Endometrium (tissue), 2 donors: ENCODE results near the gene TTC33.
"Not testable (repeated sequence)": the region's sequence is repeated elsewhere in the genome, so short reads cannot be mapped to it uniquely, and the experiment has no call there.

Experiments used
- FAIRE-seq: peaks from 2 replicates; lab custom pipeline; 2012; peaks lifted over from hg19 to GRCh38; lab: Jason Lieb, UNC
- donor health status: control.
- donor health status: control.

TTC33 gene

DNA sequence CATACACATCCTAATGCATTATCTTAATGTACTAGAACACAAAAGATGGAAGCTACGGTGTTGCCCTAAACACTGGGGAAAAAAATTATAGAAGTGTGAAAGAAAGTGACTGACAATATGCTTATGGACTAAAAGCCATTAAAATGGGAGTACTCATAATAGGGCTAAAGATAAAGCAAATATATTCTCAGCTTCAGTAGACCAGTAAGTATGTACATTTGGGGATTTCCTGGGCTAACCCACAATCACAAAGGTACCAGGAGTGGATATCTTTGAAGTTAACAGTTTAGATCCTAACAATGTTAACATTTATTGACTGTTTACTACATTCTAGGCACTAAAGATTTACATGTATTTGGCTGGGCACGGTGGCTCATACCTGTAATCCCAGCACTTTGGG lies 39.2 kb downstream of the TTC33 start:
- FAIRE-seq = no peak

DNA sequence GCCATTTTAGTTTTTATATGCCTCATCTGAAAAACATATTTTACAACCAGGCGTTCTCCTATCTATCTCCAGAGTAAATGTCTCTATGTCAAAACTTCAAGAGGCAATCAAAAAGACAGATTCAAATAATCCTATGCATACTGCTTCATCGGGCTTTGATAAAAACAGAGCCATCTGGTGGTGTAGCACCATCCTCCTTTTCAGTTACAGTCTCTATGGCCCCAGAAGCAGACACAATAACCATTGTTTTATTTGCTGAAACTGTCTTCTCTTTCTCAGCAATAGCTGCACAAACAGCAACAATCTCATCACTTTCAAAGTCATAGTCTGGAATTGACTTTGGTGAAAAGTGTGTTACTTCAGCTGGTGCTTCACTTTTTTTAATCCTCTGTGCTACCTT lies 39.8 kb downstream of the TTC33 start:
- FAIRE-seq = no peak

DNA sequence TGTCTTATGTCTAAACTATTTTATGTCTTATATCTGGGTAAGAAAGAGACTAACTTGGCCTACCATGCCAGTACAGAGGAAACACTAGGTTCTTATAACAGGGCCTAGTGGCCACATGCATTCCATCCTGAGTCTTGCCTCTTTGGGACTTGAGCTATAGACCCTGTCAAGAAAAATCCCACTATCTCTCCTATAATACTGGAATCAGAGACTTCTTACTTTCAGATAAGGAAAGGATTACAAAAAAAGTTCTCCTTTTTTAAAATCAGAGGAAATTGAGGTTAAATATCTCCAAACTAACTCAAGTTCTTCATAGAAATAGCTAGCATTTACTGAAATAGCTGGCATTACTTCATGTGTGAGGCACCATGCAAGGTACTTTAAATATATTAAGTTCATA lies 41.8 kb downstream of the TTC33 start:
- FAIRE-seq = no peak

DNA sequence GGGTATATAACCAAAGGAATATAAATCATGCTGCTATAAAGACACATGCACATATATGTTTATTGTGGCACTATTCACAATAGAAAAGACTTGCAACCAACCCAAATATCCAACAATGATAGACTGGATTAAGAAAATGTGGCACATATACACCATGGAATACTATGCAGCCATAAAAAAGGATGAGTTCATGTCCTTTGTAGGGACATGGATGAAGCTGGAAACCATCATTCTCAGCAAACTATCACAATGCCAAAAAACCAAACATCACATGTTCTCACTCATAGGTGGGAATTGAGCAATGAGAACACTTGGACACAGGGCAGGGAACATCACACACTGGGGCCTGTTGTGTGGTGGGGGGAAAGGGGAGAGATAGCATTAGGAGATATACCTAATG lies 45.2 kb downstream of the TTC33 start:
- not testable (repeated sequence) for FAIRE-seq

DNA sequence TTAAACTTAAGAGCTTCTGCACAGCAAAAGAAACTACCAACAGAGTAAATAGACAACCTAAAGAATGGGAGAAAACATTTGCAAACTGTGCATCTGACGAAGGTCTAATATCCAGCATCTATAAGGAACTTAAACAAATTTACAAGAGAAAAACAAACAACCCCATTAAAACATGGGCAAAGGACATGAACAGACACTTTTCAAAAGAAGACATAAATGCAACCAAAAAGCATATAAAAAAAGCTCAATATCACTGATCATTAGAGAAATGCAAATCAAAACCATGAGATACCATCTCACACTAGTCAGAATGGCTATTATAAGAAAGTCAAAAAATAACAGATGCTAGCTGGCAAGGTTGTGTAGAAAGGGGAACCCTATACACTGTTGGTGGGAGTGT lies 50.3 kb downstream of the TTC33 start:
- FAIRE-seq = not testable (repeated sequence)

DNA sequence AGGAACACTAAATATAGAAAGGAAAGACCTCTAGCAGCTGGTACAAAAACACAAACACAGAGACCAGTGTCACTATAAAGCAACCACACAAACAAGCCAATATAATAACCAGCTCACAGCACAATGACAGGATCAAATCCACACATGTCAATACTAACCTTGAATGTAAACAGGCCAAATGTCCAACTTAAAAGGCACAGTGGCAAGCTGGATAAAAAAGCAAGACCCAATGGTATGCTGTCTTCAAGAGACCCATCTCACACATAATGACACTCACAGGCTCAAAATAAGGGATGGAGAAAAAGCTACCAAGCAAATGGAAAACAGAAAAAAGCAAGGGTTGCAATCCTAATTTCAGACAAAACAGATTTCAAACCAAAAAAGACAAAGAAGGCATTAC lies 53.7 kb downstream of the TTC33 start:
- FAIRE-seq = not testable (repeated sequence)

DNA sequence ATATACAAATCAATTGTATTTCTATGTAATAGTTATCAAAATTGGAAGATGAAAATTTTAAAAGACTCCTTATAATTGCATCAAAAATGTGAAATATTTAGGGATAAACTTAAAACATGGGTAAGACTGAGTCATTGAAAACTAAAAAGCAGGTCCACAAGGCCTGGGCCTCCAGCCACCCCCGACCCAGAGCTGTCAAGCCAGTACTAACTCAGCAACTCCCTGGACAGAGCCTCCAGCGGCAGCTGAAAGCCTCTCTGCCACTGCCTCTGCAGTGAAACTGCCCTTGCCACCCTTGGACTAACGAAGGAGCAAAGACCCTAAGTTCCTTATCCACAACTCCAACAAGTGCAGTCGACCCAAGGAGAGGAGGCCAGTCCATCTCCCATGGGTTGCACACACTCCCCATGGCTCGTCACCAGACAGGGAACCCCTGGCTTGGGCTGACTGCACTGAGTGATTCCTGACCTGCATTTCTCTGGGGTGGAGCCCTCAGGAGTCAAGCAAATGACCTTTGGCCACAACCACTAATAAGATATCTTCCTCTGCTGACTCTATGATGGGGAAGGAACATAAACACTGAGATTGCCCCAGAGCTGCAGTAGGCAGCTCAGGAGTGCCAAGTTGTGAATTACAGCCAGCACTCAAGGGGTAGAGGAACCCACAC lies 55.5 kb downstream of the TTC33 start:
- no peak for FAIRE-seq

DNA sequence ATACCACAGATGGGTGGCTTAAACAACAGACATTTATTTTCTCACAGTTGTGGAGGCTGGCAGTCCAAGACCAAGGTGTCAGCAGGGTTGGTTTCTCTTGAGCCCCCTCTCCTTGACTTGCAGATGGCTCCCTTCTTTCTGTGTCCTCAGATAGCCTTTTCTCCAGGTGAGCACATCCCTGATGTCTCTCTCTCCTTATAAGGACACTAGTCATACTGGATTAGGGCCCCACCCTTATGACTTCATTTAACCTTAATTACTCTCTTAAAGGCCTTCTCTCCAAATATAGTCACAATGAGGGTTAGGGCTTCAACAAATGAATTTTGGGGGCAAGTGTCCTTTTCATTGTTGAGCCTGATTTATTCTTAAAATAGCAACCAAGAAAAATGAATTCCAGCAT lies 61.3 kb downstream of the TTC33 start:
- FAIRE-seq = no peak

DNA sequence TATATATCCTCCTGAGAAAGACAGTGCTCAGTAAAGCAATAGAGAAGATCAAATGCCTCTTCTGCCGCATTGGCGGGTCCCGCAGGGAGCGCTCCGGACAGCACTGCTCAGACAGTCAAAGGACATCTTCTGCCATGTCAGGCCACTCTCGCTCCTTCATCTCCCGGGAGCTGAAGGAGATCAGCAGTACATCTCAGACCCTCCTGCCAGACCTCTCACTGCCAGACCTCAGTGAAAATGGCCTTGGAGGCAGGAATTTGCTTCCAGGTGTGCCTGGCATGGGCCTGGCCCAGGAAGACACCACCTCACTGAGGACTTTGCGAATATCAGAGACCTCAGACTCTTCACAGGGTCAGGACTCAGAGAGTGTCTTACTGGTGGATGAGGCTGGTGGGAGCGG lies 63.9 kb downstream of the TTC33 start:
- FAIRE-seq = no peak

DNA sequence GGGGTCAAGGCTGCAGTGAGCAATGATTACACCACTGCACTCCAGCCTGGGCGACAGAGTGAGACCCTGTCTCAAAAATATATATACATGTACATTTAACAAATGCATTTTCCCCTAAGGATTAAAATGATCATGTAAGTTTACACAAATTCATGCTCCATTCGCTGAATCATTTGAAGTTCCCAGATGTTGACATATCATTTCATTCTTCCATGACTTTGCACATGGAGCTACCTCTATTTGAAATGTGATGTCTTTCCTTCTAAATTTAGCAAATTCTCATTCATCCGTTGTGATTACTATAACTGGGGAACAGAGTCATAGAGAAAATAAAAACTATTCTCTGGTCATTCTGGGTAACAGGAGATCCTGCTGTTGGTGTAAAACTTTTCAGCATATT lies 65.5 kb downstream of the TTC33 start:
- no peak for FAIRE-seq

DNA sequence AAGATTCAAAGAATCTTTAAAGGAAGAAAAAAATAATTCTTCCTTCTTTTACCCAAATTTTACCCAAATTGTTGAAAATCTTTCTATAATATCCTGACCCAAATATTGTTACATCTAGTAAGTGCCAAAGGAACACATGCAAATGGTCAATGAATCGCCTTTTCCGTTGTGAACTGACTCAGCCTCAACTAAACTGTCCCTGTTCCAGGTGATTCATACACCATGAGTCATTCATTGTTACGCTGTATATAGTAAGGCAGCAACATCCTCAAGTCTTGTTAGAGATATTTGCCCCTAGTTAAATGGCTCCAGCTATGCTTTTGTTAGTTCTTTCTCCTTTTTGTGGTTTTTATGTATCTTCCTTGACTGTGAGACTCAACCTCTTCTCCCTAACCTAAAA lies 66.3 kb downstream of the TTC33 start:
- FAIRE-seq = no peak

DNA sequence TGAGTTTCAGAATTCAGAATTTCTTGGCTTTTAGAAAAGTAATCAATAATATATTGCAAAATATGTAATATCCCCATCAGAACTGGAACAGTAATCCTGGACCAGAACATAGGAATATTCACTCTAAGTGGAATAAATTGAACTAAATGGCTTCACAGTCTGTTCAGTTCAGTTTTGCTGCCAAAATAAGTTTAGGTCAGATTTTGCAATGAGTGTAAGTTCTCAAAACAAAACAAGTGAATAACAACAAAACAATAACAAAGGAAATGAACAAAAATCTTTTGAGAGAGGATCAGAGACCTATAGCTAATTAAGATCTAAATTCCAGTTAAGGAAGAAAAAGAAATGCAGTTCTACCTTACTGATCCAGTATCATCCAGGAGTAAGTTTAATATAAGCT lies 66.8 kb downstream of the TTC33 start:
- no peak for FAIRE-seq

DNA sequence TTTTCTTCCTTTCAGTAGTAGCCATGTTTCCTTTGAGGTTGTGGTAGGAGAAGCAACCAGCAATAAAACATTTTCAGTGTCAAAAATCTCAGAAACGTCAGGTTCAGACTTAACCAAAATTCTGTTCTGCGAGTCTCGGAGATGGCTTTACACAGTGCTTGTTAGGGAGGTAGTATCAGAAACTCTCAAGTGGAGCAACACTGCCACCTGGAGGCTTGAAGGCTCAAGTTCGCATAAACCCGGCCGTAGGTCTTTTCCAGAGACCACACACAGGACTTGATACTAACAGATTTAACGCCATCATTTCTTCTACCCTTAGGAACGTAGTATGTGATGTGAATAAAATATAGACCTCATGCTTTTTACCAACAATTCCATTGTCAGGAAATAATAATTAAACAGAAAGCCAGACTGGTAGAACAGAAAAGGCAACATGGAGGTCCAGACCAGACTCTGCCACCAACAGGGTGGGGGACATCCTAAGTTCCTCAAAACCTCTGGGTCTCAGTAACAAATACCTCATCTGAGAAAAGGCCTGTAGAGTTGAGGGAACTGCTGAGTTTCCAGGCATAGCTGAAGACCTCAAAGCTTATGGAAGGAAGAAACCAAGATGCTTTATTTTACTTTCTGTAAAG lies 67.5 kb downstream of the TTC33 start:
- FAIRE-seq = peak; percentile 96

DNA sequence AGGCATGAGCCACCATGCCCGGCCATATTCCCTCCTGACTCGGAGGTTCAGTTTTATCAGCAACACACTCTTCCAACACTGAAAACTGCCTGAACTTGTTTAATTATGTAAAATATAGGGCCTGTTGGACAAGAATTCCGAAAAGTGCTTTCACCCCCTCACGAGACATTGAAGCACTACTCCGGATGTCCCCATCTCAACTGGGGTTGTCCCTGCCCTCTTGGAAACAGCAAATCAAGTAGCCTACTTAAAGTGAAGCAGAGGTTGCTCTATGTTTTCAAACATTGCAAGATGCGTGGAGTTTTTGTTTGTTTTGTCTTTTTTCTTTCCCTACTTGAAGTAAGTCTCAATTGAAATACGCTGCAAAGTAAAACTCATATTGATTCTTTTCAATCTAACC lies 68.4 kb downstream of the TTC33 start:
- FAIRE-seq = no peak

DNA sequence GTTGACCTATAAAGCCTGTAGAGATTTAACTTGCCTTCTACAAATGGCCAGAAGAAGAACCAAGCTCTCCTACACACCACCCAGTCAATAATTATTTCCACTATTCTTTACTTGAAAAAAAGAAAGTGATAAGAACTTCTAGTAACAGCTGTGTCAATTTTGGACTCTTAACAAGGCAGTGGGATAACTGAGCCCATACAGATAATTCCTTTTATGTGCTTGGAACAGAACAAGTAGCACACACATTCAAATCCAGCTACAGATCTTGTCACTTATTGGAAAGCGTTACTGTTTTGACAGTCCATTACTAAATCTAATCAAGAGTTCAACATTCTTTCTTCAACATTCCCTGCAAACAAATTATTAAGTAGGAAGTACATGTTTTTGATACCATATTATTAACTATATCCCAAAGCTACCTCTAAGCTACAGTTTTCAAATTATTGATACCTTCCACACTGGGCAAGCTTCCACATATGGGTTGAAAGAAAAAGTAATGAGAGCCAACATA lies 69.7 kb downstream of the TTC33 start:
- FAIRE-seq = no peak

DNA sequence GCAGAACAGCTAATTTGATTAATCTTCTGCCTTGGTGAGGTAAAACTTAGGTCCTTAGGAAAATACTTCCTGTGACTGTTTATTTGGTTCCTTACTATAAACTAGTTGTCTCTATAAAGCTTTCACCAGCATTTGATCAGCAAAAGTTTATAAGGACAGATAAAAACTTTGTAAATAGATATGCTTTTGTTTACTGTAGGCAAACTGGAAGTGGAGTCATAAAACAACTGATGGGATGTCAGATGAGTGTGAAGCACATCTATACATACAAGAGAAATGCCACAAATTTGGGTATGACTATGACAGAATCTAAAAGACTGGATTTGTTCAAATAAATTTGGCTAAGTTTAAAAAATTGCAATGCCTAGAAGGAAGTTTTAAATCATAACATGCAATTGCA lies 70.6 kb downstream of the TTC33 start:
- FAIRE-seq = no peak

DNA sequence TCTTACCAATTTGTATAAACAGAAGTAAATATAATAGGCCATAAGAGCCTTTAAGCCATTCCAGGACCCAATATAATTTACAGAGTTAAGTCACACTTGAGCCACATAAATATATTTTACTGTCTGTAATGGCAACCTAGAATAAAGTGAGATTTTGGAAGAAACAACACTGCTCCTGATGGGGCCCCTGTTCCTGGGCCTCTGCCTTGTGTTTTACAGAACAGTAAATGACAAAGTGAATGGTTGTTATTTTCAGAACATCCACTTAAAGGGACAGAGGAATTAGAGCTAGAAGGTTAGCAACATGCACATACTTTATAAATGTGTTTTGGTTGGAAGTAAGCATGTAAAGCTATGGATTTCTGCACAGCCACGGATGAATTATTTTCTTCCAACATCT lies 72.5 kb downstream of the TTC33 start:
- FAIRE-seq = no peak

DNA sequence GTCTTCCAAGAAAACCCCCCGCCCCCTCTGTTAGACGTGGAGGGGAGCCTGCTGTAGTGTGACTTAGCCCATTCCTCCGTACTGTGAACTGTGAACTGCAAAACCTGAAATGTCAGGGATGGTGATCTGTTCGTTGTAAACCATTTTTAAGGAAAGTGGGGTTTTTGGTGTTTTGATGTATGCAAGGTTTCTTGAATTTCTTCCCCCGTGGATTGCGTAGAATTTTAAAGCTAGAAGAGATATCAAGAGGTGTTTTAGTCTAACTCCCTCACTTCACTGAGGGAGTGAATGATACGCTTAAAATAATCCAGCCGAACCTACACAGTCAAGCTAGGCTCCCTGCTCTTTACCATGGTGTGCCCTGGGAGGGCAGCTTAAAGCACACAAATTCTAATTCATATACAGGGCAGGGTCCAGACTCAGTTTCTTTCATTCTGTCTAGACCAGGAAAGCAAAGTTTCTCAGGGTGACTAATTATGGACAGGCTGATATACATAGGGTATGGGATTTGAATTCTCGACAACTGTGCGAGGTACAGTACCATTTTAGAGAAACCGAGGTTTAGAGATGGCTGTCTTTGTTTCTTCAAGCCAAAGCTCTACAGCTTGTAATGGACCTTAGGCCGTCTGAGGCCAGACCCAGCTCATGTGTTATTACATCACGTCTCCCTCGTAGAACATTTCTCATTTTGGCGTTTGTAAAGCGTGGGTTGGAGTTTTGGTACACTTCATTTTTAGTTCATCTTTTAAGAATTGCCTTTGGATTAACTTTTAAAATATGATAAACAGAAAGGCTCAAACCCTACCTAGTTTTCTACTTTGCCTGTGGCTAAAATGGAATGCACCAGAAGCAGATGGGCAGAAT lies 73.4 kb downstream of the TTC33 start:
- FAIRE-seq = no peak

DNA sequence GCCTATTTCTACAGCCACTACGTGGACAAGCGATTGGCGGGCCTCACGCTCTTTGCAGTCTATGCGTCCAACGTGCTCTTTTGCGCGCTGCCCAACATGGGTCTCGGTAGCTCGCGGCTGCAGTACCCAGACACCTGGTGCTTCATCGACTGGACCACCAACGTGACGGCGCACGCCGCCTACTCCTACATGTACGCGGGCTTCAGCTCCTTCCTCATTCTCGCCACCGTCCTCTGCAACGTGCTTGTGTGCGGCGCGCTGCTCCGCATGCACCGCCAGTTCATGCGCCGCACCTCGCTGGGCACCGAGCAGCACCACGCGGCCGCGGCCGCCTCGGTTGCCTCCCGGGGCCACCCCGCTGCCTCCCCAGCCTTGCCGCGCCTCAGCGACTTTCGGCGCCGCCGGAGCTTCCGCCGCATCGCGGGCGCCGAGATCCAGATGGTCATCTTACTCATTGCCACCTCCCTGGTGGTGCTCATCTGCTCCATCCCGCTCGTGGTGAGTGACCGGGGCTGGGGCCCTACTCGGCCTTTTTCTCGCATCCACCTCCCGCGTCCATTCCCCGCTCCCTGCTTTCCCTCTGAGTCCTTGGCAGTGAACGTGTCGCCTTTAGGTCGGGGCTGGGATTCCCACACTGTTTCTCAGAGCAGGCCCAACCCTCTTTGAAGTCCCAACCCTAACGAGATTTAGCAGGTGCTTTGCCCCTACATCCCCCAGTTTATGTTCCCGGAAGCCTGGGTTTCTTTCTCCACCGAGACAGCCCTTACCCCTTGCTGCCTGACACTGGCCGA lies 74.2 kb downstream of the TTC33 start:
- FAIRE-seq = no peak

DNA sequence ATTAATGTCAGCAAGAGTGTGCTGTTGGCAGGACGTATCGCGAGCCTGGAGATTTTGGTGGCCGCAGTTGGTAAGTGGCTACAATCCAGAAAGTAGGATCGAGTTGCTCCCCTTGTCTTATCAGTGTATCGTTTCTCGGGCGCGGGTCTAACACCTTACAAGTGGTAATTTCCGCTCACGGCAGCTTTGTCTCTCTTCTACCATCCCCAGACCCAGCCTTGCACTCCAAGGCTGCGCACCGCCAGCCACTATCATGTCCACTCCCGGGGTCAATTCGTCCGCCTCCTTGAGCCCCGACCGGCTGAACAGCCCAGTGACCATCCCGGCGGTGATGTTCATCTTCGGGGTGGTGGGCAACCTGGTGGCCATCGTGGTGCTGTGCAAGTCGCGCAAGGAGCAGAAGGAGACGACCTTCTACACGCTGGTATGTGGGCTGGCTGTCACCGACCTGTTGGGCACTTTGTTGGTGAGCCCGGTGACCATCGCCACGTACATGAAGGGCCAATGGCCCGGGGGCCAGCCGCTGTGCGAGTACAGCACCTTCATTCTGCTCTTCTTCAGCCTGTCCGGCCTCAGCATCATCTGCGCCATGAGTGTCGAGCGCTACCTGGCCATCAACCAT lies 74.9 kb downstream of the TTC33 start:
- no peak for FAIRE-seq

DNA sequence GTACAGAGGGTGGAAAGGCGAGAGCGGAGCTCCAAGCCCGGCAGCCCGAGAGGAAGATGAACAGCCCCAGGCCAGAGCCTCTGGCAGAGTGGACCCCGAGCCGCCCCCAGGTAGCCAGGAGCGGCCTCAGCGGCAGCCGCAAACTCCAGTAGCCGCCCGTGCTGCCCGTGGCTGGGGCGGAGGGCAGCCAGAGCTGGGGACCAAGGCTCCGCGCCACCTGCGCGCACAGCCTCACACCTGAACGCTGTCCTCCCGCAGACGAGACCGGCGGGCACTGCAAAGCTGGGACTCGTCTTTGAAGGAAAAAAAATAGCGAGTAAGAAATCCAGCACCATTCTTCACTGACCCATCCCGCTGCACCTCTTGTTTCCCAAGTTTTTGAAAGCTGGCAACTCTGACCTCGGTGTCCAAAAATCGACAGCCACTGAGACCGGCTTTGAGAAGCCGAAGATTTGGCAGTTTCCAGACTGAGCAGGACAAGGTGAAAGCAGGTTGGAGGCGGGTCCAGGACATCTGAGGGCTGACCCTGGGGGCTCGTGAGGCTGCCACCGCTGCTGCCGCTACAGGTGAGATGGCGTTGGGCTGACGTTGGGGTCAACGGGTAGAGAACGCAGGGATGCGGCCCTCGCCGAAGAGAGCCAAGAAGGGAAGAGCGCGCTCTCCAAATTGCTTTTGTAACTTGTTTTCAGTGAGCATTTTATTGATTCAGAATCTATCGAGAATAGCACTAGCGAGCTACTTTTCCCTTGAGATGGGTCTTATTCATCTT lies 75.7 kb downstream of the TTC33 start, which contains the start of gene PTGER4:
PTGER4 (plus strand) TSS at position 3 of the 769 bp plus-strand sequence. CDS start 1,079 bp downstream, outside the sequence.
- no peak for FAIRE-seq
